K562 (cell line): ENCODE data around the gene YIPF4. TPM values are rescaled to one million over a fixed set of nuclear protein-coding genes. Genes with fewer than 3 reads are reported as not detected.
A peak's percentile ranks its signal among the peaks of the same experiment; 100 is the strongest.

ENCODE experiments used
- BRCA1 ChIP-seq, 2 experiments: fragments of 450-650 bp in 1 of 2; sonication (generic) in 1 of 2; formaldehyde crosslinking in 1 of 2; IDR thresholded peaks; 2 replicates each; pipeline versions ENCODE4 v1.5.0 to v1.6.1; 2017 to 2020; ENCODE audit warnings: mild to moderate bottlenecking in 1 of 2, missing genetic modification reagents in 1 of 2
- C11orf30 ChIP-seq: fragments of 450-650 bp; IDR thresholded peaks from 2 replicates; pipeline ENCODE4 v1.6.1; 2016; ENCODE audit warnings: low read depth, mild to moderate bottlenecking
- CBFB ChIP-seq: sonication (generic); formaldehyde crosslinking; IDR thresholded peaks from 2 replicates; pipeline ENCODE4 v1.4.0; 2020; ENCODE audit warnings: mild to moderate bottlenecking, missing genetic modification reagents
- ELK3 ChIP-seq: fragments of 450-650 bp; formaldehyde crosslinking; IDR thresholded peaks from 2 replicates; pipeline ENCODE4 v1.4.0; 2020; ENCODE audit warnings: mild to moderate bottlenecking
- ESRRA ChIP-seq: fragments of 450-650 bp; IDR thresholded peaks from 2 replicates; pipeline ENCODE4 v1.6.1; 2014; ENCODE audit warnings: low read depth, mild to moderate bottlenecking, moderate library complexity, borderline replicate concordance
- FOXP4 ChIP-seq: sonication (generic); formaldehyde crosslinking; IDR thresholded peaks from 2 replicates; pipeline ENCODE4 v1.8.0; 2022; ENCODE audit warnings: mild to moderate bottlenecking, missing genetic modification reagents, borderline replicate concordance
- HNRNPUL1 ChIP-seq: fragments of 200-400 bp; formaldehyde crosslinking; IDR thresholded peaks from 2 replicates; pipeline ENCODE4 v1.6.1; 2017; ENCODE audit warnings: low read length
- JUNB ChIP-seq: fragments of 450-650 bp; formaldehyde crosslinking; conservative IDR thresholded peaks from 2 replicates; pipeline ENCODE4 v1.4.0; 2020; ENCODE audit warnings: mild to moderate bottlenecking
- MAFF ChIP-seq: IDR thresholded peaks from 2 replicates; pipeline ENCODE4 v1.6.1; 2012; ENCODE audit warnings: low read length, improper control_type of control experiment
- NFIC ChIP-seq: fragments of 450-650 bp; IDR thresholded peaks from 2 replicates; pipeline ENCODE4 v1.6.1; 2017; ENCODE audit warnings: mild to moderate bottlenecking, inconsistent platforms
- RBM22 ChIP-seq: fragments of 200-400 bp; formaldehyde crosslinking; IDR thresholded peaks from 2 replicates; pipeline ENCODE4 v1.6.1; 2018; ENCODE audit warnings: low read length, low read depth; ENCODE audit not compliant: poor library complexity, severe bottlenecking
- RNF219 ChIP-seq: fragments of 250-450 bp; sonication (Bioruptor Pico); IDR thresholded peaks from 2 replicates; pipeline ENCODE4 v1.5.0; 2022; ENCODE audit warnings: mild to moderate bottlenecking
- SNRNP70 ChIP-seq: fragments of 200-400 bp; formaldehyde crosslinking; optimal IDR thresholded peaks from 2 replicates; pipeline ENCODE3; 2017; ENCODE audit warnings: low read depth, low read length
- TAF7 ChIP-seq: fragments of 450-650 bp; IDR thresholded peaks from 2 replicates; pipeline ENCODE4 v1.6.1; 2016; ENCODE audit warnings: missing genetic modification characterization, missing compliant biosample characterization
- TAF9B ChIP-seq: fragments of 450-650 bp; IDR thresholded peaks from 2 replicates; pipeline ENCODE4 v1.6.1; 2018; ENCODE audit warnings: mild to moderate bottlenecking; ENCODE audit not compliant: partially characterized antibody
- UBTF ChIP-seq, 2 experiments: IDR thresholded peaks; 2 replicates each; pipeline ENCODE4 v1.6.1; 2012; ENCODE audit warnings: improper control_type of control experiment in 2 of 2, low read depth in 2 of 2, low read length in 2 of 2, borderline replicate concordance in 1 of 2
- ZBTB12 ChIP-seq: fragments of 250-450 bp; sonication (Bioruptor Pico); IDR thresholded peaks from 2 replicates; pipeline ENCODE4 v1.4.0; 2020
- ZNF3 ChIP-seq: fragments of 250-450 bp; sonication (Bioruptor Pico); IDR thresholded peaks from 2 replicates; pipeline ENCODE4 v1.5.0; 2021; ENCODE audit warnings: mild to moderate bottlenecking, moderate library complexity
- ZNF644 ChIP-seq: fragments of 200-800 bp; sonication (Bioruptor generic); IDR thresholded peaks from 2 replicates; pipeline ENCODE4 v1.6.1; 2016; ENCODE audit warnings: low read depth, missing genetic modification characterization, missing compliant biosample characterization
- ZNF830 ChIP-seq: fragments of 250-450 bp; sonication (Bioruptor Pico); IDR thresholded peaks from 2 replicates; pipeline ENCODE4 v1.5.0; 2021; ENCODE audit warnings: mild to moderate bottlenecking
- polyA plus RNA-seq, 8 experiments: library from polyadenylated mRNA; depleted of rRNA in 4 of 8; stranded (reverse) in 5 of 8; unstranded in 3 of 8; fragments of >200 nt; fragmentation: Nextera tagmentation in 2 of 8; fragmentation: Illumina TruSeq in 1 of 8; extraction: Ambion mirVana in 2 of 8; extraction: Trizol in 1 of 8; gene quantifications; 2 replicates each; pipeline versions ENCODE4 v1.2.1 to v1.2.3, GENCODE V29; 2011 to 2014; ENCODE audit warnings: inconsistent platforms in 1 of 8, missing spikeins in 1 of 8
- total RNA-seq, 7 experiments: library from RNA; depleted of rRNA in 6 of 7; stranded (reverse); fragments of >200 nt in 6 of 7; fragmentation: Illumina TruSeq in 2 of 7; extraction: Trizol in 2 of 7; gene quantifications; 2 replicates each; pipeline versions ENCODE4 v1.2.1 to v1.2.3, GENCODE V29; 2011 to 2021; ENCODE audit warnings: low replicate concordance in 1 of 7

Gene YIPF4
- total and polyA plus RNA-seq, 9 of the 15 experiments (the other 6 are each of a cell fraction or from before 2014, with no cell fraction given), result 4.9 to 46.9 (median 17.5) TPM

GRCh38 chr2:32356681-32357317 is 79.1 kb downstream of the YIPF4 start, which contains the start of gene BIRC6 (continued):
- TF ChIP-seq ZBTB12 (CRISPR knock-in tag) (peak; percentile 71), NFIC (no peak; the same call in none of the 2 replicates), CBFB (CRISPR knock-in tag) (no peak), ELK3 (no peak), RBM22 (peak; percentile 41), ZNF3 (CRISPR knock-in tag) (no peak), FOXP4 (CRISPR knock-in tag) (no peak), ZNF644 (tag) (no peak), BRCA1 (IDR thresholded peaks at IDR 0.05) (no peak), BRCA1 (CRISPR knock-in tag; IDR thresholded peaks at IDR 0.05) (no peak), MAFF (no peak), JUNB (CRISPR knock-in tag) (no peak), HNRNPUL1 (no peak), ZNF830 (CRISPR knock-in tag) (no peak), RNF219 (CRISPR knock-in tag) (no peak), ESRRA (peak; percentile 55), C11orf30 (peak; percentile 40), TAF7 (tag) (peak; percentile 32; the same call in 1 of the 2 replicates), UBTF (IDR thresholded peaks at IDR 0.05; ENCODE audit: borderline replicate concordance in 1 of 2, low read depth in 2 of 2, low read length in 2 of 2) (peak in 1 of 2 experiments; percentile 91; a peak in 2 of 4 replicates), SNRNP70 (no peak), TAF9B (peak; percentile 76)
